ENCODE measurements around the gene ATOSB. TPM values are rescaled to one million over a fixed set of nuclear protein-coding genes. Genes with fewer than 3 reads are reported as not detected.

The ATOSB gene
- total and polyA plus RNA-seq, 8 donors = 8.6 to 63.0 (median 14.0) TPM

- WGBS, 5 donors = 90 to 93% (median 91%) methylated on average over 12 of the region's 12 CpGs
- TF ChIP-seq POLR2A (IDR thresholded peaks at IDR 0.05) = no peak
- TF ChIP-seq EP300 (IDR thresholded peaks at IDR 0.05) = no peak
- TF ChIP-seq POLR2AphosphoS5 (IDR thresholded peaks at IDR 0.05) = no peak
- no peak for TF ChIP-seq CTCF (IDR thresholded peaks at IDR 0.05)
- H3K9me3 ChIP-seq = no peaks in the 10 kb centered on the region
- no peak overlapping the region for H3K27ac ChIP-seq
- no peak for DNase-seq
- H3K36me3 ChIP-seq = peaks cover 43 to 64% (median 60%) of the 10 kb centered on the region in 4 donors
- peaks cover 19 to 52% (median 36%) of the 10 kb centered on the region in 4 donors for H3K4me1 ChIP-seq
- no peak overlapping the region for H3K4me3 ChIP-seq
- H3K27me3 ChIP-seq = no peaks in the 10 kb centered on the region
- intact Hi-C loops (cut with DNase I; ENCODE audit: low total_unique reads) = no loop called here
Measured at GRCh38 chr9:35105126-35105525, 10.5 kb downstream of the ATOSB start.

GRCh38 chr9:35104586-35104985 lies 11.1 kb downstream of the ATOSB start:
- 89 to 94% (median 91%) methylated on average over 4 of the region's 4 CpGs for WGBS, 5 donors
- H3K4me1 ChIP-seq = peaks cover 18 to 46% (median 32%) of the 10 kb centered on the region in 4 donors
- H3K4me3 ChIP-seq = no peak overlapping the region
- intact Hi-C loops (cut with DNase I; ENCODE audit: low total_unique reads) = no loop called here
- DNase-seq = no peak
- no peaks in the 10 kb centered on the region for H3K27me3 ChIP-seq
- H3K36me3 ChIP-seq = peaks cover 46 to 70% (median 66%) of the 10 kb centered on the region in 4 donors
- no peaks in the 10 kb centered on the region for H3K9me3 ChIP-seq
- TF ChIP-seq EP300 (IDR thresholded peaks at IDR 0.05) (no peak), POLR2AphosphoS5 (IDR thresholded peaks at IDR 0.05) (no peak), CTCF (IDR thresholded peaks at IDR 0.05) (no peak), POLR2A (IDR thresholded peaks at IDR 0.05) (no peak)
- peak overlapping the region in 2 of 5 donors; percentile 89 for H3K27ac ChIP-seq

- Histone ChIP-seq H3K27me3 (no peaks in the 10 kb centered on the region), H3K9me3 (no peaks in the 10 kb centered on the region), H3K27ac (peak overlapping the region; percentile 81 to 91 (median 89)), H3K4me3 (peak overlapping the region; percentile 72 to 90 (median 80)), H3K4me1 (peaks cover 18 to 38% (median 28%) of the 10 kb centered on the region in 4 donors), H3K36me3 (peaks cover 46 to 75% (median 71%) of the 10 kb centered on the region in 4 donors)
- intact Hi-C loops (cut with DNase I; ENCODE audit: low total_unique reads) = no loop called here
- WGBS, 5 donors = 31 to 40% (median 38%) methylated on average over 5 of the region's 5 CpGs
- TF ChIP-seq POLR2AphosphoS5 (IDR thresholded peaks at IDR 0.05) (no peak), CTCF (IDR thresholded peaks at IDR 0.05) (no peak), EP300 (IDR thresholded peaks at IDR 0.05) (no peak), POLR2A (IDR thresholded peaks at IDR 0.05) (no peak)
- no peak for DNase-seq
Measured at GRCh38 chr9:35103660-35104191, 11.9 kb downstream of the ATOSB start.

- intact Hi-C loops (cut with DNase I; ENCODE audit: low total_unique reads) = no loop called here
- peak in 1 of 7 experiments; percentile 42 for TF ChIP-seq CTCF (IDR thresholded peaks at IDR 0.05)
- TF ChIP-seq POLR2A (IDR thresholded peaks at IDR 0.05) = no peak
- TF ChIP-seq EP300 (IDR thresholded peaks at IDR 0.05) = no peak
- peak; percentile 82 to 94 (median 86) for TF ChIP-seq POLR2AphosphoS5 (IDR thresholded peaks at IDR 0.05)
- Histone ChIP-seq H3K27me3 (no peaks in the 10 kb centered on the region), H3K4me1 (peaks cover 18 to 34% (median 28%) of the 10 kb centered on the region in 4 donors), H3K27ac (peak within 1 kb of the TSS; percentile 81 to 91 (median 89)), H3K9me3 (no peaks in the 10 kb centered on the region), H3K36me3 (peaks cover 41 to 68% (median 64%) of the 10 kb centered on the region in 4 donors), H3K4me3 (peak within 1 kb of the TSS; percentile 72 to 90 (median 80))
- peak; percentile 95 to 98 for DNase-seq
- 0 to 1% (median 0%) methylated on average over 29 to 57 of the region's 57 CpGs for WGBS, 5 donors
Measured at GRCh38 chr9:35102769-35103659, 12.6 kb downstream of the ATOSB start, which contains the start of gene STOML2. Gene STOML2 (minus strand): TSS chr9:35103131. CDS start chr9:35103094, 37 bp downstream.

Data from stomach (tissue), 9 donors.